SIG-M5 treated with dmso at 0.1 percent for 504 hours (cell line): Measurements from ENCODE around the gene TCIRG1.

ENCODE experiments used
- DNase-seq: peaks from one replicate; lab custom pipeline; 2025; ENCODE audit not compliant: unreplicated experiment; lab: John Stamatoyannopoulos, UW

Gene TCIRG1

GRCh38 chr11:68006606-68007166 is 32.1 kb upstream of the TCIRG1 start:
- no peak for DNase-seq

GRCh38 chr11:68007498-68008380 is 31.1 kb upstream of the TCIRG1 start:
- DNase-seq = no peak

- peak; percentile 78 for DNase-seq
Measured at GRCh38 chr11:68008381-68009337, 30.2 kb upstream of the TCIRG1 start.

DNA sequence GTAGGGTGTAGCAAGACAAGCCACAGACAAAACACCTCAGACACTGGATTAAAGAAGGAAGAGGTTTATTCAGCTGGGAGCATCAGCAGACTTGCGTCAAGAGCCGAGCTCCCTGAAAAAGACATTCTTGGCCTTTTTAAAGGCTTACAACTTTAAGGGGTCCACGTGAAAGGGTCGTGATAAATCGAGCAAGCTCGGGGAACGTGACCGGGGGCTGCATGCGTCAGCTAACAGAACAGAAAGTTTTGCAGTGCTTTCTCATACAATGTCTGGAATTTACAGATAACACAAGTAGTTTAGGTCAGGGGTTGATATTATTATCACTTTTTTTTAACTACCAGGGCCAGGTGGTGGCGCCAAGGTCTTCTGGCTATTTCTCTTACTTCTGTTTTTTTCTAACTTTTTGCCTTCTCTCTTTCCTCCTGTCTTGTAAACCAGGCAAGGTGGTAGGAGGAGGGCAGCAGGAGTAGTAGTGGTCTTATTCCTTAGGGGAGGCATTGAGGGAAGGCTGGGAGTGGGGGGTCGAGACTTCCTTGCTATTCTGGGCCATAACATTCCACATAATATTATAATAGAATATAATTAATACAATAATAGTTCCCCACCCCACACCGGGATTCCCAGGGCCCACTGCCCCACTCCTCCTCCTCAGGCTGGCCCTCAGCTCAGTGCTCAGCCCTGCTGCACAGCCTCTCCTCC is 29.3 kb upstream of the TCIRG1 start:
- DNase-seq = peak; percentile 51

DNA sequence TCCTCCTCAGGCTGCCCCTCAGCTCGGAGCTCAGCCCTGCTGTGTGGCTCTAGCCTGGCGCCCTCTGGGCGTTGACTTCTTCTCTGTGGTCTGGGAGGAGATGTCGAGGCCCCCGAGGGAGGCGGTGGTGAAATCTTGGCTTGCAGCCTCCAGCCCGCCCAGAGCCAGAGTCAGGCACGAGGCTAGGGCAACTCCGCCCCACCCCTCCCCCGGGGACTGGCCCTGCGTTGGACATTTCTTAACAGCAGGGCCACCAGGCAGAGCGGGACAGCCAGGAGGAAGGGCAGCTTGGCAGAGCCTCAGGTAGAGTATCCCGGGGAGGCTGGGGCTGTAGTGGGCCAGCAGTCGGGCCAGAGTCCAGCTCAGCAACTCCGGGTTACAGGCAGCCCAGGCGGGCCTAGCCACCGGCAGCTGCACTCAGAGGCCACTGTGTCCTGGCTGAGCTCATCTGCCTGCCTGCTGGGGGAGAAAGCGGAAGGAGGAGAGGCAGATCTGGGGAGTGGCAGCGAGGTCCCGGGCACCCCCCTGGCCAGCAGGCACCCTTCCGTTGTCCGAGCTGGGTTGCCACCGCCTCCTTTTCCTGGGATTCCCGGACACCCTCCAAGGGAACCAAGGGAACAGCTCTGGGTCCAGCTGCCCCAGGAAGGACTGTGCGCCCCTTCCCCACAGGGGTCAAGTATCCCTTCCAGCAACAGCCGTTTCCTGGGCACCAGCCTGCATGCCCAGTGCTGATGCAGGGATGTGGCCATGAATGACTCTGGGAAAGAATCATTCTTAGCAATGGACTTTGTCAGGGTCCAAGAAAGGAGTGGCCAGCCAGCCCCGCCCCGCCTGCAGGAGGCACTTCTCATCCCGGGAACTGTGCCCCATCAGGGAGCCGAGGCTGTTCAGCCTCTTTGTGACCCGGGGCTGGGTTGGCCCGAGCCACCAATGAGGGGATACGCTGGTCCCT is 28.5 kb upstream of the TCIRG1 start, which contains the start of gene ALDH3B1:
TSS of gene ALDH3B1 (plus strand) at position 238 of the 952 bp plus-strand sequence. CDS start 4,971 bp downstream, outside the sequence.
- peak; percentile 91 for DNase-seq

- peak; percentile 51 for DNase-seq
Measured at GRCh38 chr11:68011051-68011943, 27.5 kb upstream of the TCIRG1 start.

- no peak for DNase-seq
Measured at GRCh38 chr11:68012044-68012842, 26.6 kb upstream of the TCIRG1 start.

DNA sequence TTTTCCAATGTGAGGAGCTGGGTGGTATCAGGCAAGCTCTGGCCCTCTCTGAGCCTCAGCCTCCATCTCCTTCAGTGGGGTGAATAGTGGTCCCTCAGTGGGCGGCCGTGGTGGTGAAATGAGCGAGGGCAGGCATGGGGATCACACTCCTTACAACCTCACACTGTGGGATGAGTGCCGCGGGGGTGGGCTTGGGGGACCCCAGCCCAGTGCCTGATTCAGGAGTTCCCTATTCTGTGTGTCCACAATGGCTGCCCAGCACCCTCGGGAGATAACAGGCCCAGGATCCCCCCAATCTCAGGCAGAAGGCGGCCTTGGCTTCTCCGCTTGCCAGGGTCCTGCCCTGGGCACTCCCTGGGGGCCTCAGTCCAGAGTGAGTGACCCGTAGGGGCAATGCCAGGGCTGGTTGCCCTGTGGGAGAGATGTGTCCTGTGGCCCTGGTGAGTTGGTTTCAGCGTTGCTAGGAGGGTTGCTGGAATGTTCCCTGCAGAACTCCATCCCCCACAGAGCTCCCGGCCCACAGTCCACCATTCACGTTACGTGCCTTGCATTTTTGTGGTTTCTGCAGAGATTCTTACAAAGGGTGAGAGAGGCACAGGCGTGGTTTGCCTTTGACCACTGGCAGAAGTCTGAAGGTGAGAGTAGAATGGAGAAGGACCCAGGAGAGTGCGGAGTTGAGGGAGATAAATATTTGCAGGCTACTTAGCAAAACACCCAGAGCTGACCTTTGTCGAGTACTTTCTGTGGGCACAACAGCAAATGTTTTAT is 25.8 kb upstream of the TCIRG1 start:
- DNase-seq = peak; percentile 47

GRCh38 chr11:68013611-68014156 is 25.1 kb upstream of the TCIRG1 start:
- no peak for DNase-seq

DNA sequence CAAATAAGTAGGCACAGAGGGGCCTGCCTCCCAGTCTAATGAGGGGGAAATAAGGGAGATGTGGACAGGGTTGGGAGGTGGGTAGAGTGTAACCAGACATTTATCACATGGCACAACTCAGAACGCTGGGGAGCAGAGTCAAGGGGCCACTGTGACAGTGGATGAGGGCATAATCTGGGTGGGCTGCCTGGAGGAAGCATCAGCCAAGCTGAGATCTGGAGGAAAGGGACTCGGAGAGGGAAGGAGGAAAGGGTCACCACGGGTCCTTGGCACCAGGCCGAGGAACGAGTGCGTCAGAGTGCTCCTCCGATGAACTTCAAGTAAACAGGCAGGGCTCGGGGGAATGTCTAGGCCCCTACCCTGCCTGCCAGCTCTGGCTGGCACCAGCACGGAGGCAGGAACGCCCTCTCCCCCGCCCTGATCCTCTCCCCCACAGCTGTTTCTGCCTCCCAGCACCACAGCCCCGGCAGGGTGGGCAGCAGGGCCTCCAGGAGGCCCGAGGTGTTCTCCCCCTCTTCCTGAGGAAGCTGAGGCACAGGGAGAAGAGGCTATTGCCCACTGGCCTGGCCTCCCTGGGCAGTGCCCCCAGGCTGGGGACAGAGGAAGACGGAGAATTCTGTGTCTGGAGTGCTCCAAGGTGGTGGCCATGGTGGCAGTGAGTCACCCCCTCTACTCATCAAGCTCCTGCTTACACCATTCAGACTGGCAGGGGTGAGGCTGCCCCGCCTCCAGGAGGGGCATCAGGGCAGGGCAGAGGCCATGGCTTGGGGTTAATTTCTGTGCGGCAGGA is 24.5 kb upstream of the TCIRG1 start:
- no peak for DNase-seq

GRCh38 chr11:68014947-68015447 is 23.8 kb upstream of the TCIRG1 start:
- no peak for DNase-seq

GRCh38 chr11:68015467-68015866 is 23.4 kb upstream of the TCIRG1 start:
- no peak for DNase-seq

DNA sequence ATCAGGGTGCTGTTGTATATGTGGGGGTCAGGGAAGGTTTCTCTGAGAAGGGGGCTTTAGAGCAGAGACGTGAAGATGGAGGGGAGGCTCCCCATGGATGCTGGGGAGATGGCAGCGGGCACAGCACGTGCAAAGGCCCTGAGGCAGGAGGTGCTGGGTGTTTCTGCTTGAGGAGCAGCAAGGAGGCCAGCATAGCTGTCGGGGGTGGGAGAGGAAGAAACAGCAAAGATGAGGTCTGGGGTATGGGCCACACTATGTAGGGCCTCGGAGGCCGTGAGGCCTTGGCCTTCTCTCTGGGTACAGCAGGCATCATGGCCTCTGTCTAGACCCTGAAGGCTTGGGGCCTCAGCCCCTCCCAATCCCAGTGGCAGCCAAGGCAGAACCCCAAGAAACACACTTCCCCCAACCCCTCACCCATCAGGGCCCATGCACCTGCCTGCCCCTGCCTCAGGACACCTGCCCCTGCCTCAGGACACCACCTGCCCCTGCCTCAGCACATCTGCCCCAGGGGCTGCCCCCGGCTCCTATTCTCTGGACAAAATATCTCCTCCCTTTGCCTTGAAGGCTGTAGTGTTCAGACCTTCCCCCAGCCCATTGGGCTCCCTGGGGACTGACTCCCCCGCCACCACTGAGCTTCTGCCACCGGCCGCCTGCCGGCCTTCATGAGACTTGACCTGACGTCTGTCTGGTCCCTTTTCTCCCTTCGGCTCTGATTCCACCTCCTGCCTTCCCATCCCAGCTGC is 22.5 kb upstream of the TCIRG1 start:
- DNase-seq = no peak

DNA sequence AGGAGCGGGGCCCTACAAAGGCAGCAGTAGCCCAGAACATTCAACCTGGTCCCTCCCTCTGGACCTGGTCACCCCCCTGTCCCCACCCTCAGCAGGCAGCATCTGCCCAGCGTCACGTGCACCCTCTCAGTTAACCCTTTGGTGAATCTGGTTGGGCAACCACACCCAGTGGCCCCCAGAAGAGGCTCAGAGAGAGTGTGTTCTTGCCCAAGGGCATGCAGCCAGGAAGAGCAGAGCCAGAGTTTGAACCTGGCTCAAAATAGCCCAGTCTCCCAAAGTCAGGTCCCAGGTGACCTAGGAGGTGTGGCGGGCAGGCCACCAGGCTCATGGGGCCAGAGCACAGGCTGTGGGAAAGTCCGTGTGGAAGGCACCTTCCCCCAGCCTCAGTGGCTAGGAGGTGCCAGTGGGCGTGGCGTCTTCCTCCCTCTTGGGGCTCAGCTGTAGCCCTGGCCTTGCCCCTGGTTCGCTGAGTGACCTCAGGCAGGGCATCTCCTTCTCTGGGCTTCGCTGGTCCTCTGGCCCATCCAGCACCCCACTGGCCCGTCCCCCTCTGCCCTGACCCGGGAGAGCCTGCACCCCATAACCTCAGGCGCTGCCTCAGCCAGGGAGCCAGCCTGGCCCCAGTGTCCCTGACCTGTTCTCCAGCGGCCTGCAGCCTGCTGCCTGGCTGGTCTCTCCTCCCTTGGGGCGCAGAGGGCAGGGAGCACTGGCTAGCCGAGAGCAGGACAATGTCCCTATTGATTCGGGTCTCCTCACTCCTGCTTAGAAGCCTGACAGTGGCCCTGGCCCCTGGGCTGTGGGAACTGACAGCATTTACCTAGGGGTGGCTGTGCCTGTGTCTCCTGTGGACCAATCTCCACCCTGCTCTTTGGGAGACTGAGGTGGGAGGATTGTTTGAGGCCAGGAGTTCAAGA is 21.7 kb upstream of the TCIRG1 start:
- DNase-seq = peak; percentile 25
